DOHH2 (cell line): ENCODE measurements around the gene ANP32E.

Experiments used
- H3F3A ChIP-seq: fragments of 200-600 bp; sonication (generic), shearing (Covaris generic); 2 replicates; pipeline ENCODE4 v1.6.0; 2016; ENCODE audit warnings: antibody characterized with exemption, mild to moderate bottlenecking; ENCODE audit not compliant: control insufficient read depth, insufficient read depth
- H3K27ac ChIP-seq: fragments of 200-600 bp; sonication (generic); 2 replicates; pipeline ENCODE4 v1.5.1; 2014; ENCODE audit warnings: low read depth, mild to moderate bottlenecking, low read length, moderate library complexity
- H3K27me3 ChIP-seq: fragments of 200-600 bp; sonication (generic); 2 replicates; pipeline ENCODE4 v1.6.1; 2014; ENCODE audit warnings: mild to moderate bottlenecking, low read length, mixed read lengths; ENCODE audit not compliant: control insufficient read depth
- H3K36me3 ChIP-seq: fragments of 200-600 bp; sonication (generic); 2 replicates; pipeline ENCODE4 v1.6.1; 2014; ENCODE audit warnings: mild to moderate bottlenecking, low read length, moderate library complexity, mixed read lengths; ENCODE audit not compliant: control insufficient read depth
- H3K4me1 ChIP-seq: fragments of 200-600 bp; sonication (generic); 2 replicates; pipeline ENCODE4 v1.6.1; 2014; ENCODE audit warnings: mild to moderate bottlenecking, low read length, mixed read lengths; ENCODE audit not compliant: control insufficient read depth
- H3K4me2 ChIP-seq: fragments of 200-600 bp; sonication (generic); 2 replicates; pipeline ENCODE4 v1.6.0; 2014; ENCODE audit warnings: mild to moderate bottlenecking, low read length, moderate library complexity
- H3K4me3 ChIP-seq: fragments of 200-600 bp; sonication (generic); 2 replicates; pipeline ENCODE4 v1.5.1; 2014; ENCODE audit warnings: mild to moderate bottlenecking, low read length, mixed read lengths
- H3K79me2 ChIP-seq: fragments of 200-600 bp; sonication (generic); 2 replicates; pipeline ENCODE4 v1.6.1; 2014; ENCODE audit warnings: mild to moderate bottlenecking, low read length, mixed read lengths; ENCODE audit not compliant: control insufficient read depth
- H3K9me2 ChIP-seq: fragments of 200-600 bp; sonication (generic); replicated peaks from 2 replicates; pipeline ENCODE4 v1.6.1; 2014; ENCODE audit warnings: mild to moderate bottlenecking, low read length, mixed read lengths; ENCODE audit not compliant: control insufficient read depth
- H3K9me3 ChIP-seq: fragments of 200-600 bp; sonication (generic); 2 replicates; pipeline ENCODE4 v1.6.1; 2014; ENCODE audit warnings: antibody characterized with exemption, low read length, mixed read lengths; ENCODE audit not compliant: control insufficient read depth, insufficient read depth
- H4K20me1 ChIP-seq: fragments of 200-600 bp; sonication (generic); 2 replicates; pipeline ENCODE4 v1.6.0; 2014; ENCODE audit warnings: low read depth, mild to moderate bottlenecking, antibody characterized with exemption, low read length, moderate library complexity; ENCODE audit not compliant: control insufficient read depth, insufficient read depth
- EZH2phosphoT487 ChIP-seq: fragments of 200-600 bp; sonication (generic); IDR thresholded peaks from 2 replicates; pipeline ENCODE4 v1.6.1; 2017; ENCODE audit warnings: borderline replicate concordance, mild to moderate bottlenecking, antibody characterized with exemption, low read length, moderate library complexity, mixed read lengths
- TF ChIP-seq, protein P1 (sequence below): fragments of 200-600 bp; sonication (generic); IDR thresholded peaks from one replicate; pipeline ENCODE4 v1.5.1; 2014; ENCODE audit warnings: antibody characterized with exemption, mild to moderate bottlenecking, low read depth, low read length; ENCODE audit not compliant: poor library complexity, severe bottlenecking

Gene ANP32E

DNA sequence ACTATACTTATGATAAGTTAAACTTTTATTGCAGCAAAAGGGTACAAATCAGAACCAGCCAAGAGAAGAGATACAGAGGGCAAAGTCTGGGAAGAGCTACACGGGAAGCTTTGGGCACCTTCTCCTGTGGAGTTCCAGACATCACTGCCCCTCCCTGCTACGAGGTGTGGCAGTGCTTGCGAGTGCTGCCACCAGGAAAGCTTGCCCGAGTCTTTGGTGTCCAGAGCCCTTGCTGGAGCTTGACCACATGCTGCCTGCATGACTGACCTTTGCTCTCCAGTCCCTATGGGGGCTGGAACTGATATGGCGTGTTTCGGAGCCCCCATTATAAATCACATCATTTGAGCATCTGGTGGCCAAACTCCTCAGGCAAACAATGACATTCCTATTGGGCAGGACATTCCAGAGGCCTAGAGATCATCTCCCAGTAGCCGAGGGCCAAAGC, 62.7 kb downstream of the ANP32E start:
- Histone ChIP-seq H3K4me2 (no peak overlapping the region), H3K27ac (no peak overlapping the region), H4K20me1 (no peaks in the 10 kb centered on the region), H3K4me3 (no peak overlapping the region), H3K27me3 (no peaks in the 10 kb centered on the region), H3F3A (no peaks in the 10 kb centered on the region), H3K36me3 (no peaks in the 10 kb centered on the region), H3K9me2 (no peaks in the 10 kb centered on the region), H3K4me1 (peaks cover 5% of the 10 kb centered on the region; the same call in 1 of the 2 replicates), H3K9me3 (no peaks in the 10 kb centered on the region), H3K79me2 (no peaks in the 10 kb centered on the region)
- no peak for TF ChIP-seq EZH2phosphoT487
- TF ChIP-seq, protein P1, sequence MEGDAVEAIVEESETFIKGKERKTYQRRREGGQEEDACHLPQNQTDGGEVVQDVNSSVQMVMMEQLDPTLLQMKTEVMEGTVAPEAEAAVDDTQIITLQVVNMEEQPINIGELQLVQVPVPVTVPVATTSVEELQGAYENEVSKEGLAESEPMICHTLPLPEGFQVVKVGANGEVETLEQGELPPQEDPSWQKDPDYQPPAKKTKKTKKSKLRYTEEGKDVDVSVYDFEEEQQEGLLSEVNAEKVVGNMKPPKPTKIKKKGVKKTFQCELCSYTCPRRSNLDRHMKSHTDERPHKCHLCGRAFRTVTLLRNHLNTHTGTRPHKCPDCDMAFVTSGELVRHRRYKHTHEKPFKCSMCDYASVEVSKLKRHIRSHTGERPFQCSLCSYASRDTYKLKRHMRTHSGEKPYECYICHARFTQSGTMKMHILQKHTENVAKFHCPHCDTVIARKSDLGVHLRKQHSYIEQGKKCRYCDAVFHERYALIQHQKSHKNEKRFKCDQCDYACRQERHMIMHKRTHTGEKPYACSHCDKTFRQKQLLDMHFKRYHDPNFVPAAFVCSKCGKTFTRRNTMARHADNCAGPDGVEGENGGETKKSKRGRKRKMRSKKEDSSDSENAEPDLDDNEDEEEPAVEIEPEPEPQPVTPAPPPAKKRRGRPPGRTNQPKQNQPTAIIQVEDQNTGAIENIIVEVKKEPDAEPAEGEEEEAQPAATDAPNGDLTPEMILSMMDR: no peak

GRCh38 chr1:150171801-150172200, 64.1 kb downstream of the ANP32E start:
- H3K4me2 ChIP-seq: no peak overlapping the region
- TF ChIP-seq, protein P1: no peak
- no peak for TF ChIP-seq EZH2phosphoT487
- no peaks in the 10 kb centered on the region for H3K9me3 ChIP-seq
- no peaks in the 10 kb centered on the region for H3K9me2 ChIP-seq
- no peaks in the 10 kb centered on the region for H3K79me2 ChIP-seq
- H3K27ac ChIP-seq: no peak overlapping the region
- H3K4me1 ChIP-seq: peaks cover 5% of the 10 kb centered on the region; the same call in 1 of the 2 replicates
- no peaks in the 10 kb centered on the region for H3F3A ChIP-seq
- H3K4me3 ChIP-seq: no peak overlapping the region
- H3K36me3 ChIP-seq: no peaks in the 10 kb centered on the region
- H4K20me1 ChIP-seq: no peaks in the 10 kb centered on the region
- no peaks in the 10 kb centered on the region for H3K27me3 ChIP-seq

- Histone ChIP-seq H3K27ac (no peak overlapping the region), H3K79me2 (no peaks in the 10 kb centered on the region), H3K9me3 (no peaks in the 10 kb centered on the region), H3F3A (peaks cover 15% of the 10 kb centered on the region), H3K4me3 (no peak overlapping the region), H3K27me3 (no peaks in the 10 kb centered on the region), H3K36me3 (no peaks in the 10 kb centered on the region), H3K4me1 (peaks cover 31% of the 10 kb centered on the region), H4K20me1 (no peaks in the 10 kb centered on the region), H3K9me2 (no peaks in the 10 kb centered on the region), H3K4me2 (no peak overlapping the region)
- TF ChIP-seq EZH2phosphoT487: no peak
- TF ChIP-seq, protein P1: peak; percentile 80
These were observed 66.8 kb downstream of the ANP32E start for GRCh38 chr1:150168960-150169601.
